ENCODE results near the gene GPC1. TPM values are rescaled to one million over a fixed set of nuclear protein-coding genes. Genes with fewer than 3 reads are reported as not detected.

The GPC1 gene
- polyA plus RNA-seq, 1 experiment = 126 TPM

DNA sequence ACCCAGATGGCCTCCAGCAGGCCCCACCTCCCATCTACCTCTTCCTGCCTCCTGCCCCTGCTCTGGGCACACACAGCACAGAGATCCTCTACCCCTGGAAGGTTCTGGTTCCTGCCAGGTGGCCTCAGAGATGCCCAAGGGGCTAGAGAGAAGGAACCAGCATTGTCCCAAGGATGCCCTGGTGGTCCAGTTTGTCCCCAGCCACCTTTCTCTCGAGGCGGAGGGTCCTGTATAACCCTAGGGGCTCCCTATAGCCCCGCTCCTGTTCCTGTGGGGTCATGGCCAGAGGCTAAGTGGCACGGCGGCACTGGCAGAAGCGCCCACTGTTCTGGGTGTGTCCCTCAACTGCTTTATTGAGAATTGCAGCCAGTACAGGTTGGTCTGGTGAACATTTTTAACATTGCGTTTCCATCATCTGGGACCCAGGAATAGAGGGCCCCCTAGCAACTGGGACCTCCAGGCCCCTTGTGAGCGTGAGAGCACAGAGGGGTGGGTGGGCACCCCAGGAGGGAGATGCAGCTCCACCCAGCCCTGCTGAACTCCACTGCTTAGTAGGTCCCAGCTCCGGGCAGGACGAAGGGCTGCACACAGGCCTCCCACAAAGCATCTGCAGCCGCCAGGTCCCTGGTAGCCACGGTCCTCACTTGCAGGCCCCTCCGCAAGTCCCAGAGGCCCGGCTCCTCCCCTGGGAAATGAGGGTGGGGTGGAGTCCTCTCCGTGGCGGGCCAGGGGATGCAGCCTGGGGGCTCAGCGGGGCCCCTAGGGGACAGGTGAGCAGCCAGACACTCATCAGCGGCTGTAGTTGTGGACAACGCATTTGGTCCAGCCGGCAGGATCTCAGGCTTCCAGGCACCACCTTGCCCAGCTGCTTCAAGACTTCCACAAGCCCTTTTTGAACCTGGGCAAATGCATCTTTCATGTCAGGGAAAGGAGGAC is 33.1 kb downstream of the GPC1 start:
- Histone ChIP-seq H3K4me3 (ENCODE audit: low read depth, low read length) (no peak overlapping the region), H3K36me3 (ENCODE audit: control insufficient read depth, insufficient read depth, low read length) (peaks cover 17% of the 10 kb centered on the region), H3K27me3 (ENCODE audit: control insufficient read depth, insufficient read depth, low read length) (no peaks in the 10 kb centered on the region)
- POLR2A ChIA-PET = no interaction called here
- TF ChIP-seq, protein P1, sequence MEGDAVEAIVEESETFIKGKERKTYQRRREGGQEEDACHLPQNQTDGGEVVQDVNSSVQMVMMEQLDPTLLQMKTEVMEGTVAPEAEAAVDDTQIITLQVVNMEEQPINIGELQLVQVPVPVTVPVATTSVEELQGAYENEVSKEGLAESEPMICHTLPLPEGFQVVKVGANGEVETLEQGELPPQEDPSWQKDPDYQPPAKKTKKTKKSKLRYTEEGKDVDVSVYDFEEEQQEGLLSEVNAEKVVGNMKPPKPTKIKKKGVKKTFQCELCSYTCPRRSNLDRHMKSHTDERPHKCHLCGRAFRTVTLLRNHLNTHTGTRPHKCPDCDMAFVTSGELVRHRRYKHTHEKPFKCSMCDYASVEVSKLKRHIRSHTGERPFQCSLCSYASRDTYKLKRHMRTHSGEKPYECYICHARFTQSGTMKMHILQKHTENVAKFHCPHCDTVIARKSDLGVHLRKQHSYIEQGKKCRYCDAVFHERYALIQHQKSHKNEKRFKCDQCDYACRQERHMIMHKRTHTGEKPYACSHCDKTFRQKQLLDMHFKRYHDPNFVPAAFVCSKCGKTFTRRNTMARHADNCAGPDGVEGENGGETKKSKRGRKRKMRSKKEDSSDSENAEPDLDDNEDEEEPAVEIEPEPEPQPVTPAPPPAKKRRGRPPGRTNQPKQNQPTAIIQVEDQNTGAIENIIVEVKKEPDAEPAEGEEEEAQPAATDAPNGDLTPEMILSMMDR (IDR thresholded peaks at IDR 0.05; ENCODE audit: insufficient read depth, low read depth, low read length) = no peak
- CTCF ChIA-PET = interaction anchor here (0.8 kb wide), 1 partner anchor 13 kb away, joined by 4 read pairs; no protein-coding TSS in a partner anchor
- DNase-seq (ENCODE audit: low read depth) = no peak

DNA sequence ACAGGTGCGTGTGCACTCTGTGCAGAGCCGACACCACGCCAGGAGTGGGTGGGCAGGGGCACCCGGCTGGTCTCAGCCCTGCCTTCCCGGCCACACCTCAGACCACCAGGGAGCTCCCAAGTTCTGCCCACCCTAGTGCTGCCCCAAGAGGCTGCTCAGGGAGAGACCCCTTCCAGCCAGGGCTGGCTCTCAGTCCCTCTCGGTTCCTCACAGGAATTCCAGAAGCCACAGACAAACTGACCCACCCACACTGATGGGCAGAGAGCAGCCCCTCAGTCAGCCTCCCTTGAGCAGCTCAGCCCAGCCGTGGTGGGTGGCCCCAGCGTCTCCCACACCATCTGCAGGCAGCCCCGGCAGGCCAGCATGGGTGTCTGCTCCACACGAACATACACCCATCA is 33.8 kb downstream of the GPC1 start:
- TF ChIP-seq, protein P1 (IDR thresholded peaks at IDR 0.05; ENCODE audit: insufficient read depth, low read depth, low read length) = no peak
- Histone ChIP-seq H3K36me3 (ENCODE audit: control insufficient read depth, insufficient read depth, low read length) (peaks cover 12% of the 10 kb centered on the region), H3K4me3 (ENCODE audit: low read depth, low read length) (no peak overlapping the region), H3K27me3 (ENCODE audit: control insufficient read depth, insufficient read depth, low read length) (no peaks in the 10 kb centered on the region)
- POLR2A ChIA-PET = no interaction called here
- no peak for DNase-seq (ENCODE audit: low read depth)
- CTCF ChIA-PET = interaction anchor here (0.8 kb wide), 1 partner anchor 14 kb away, joined by 4 read pairs; no protein-coding TSS in a partner anchor

DNA sequence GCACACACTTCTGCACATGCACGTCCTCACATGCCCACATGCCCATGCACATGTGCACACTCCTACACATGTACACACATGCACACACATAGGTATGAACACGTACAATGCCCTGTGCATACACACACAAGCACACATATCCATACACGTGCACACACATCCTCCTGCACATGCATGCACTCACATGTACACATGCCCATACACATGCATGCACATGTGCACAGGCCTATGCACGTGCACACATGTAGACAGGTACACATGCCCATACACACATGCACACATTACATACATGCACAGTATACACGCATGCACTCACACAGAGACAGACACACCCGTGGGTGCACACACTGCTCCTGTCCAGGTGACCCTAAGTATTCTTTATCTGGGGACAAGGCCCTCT is 34.3 kb downstream of the GPC1 start:
- Histone ChIP-seq H3K27me3 (ENCODE audit: control insufficient read depth, insufficient read depth, low read length) (no peaks in the 10 kb centered on the region), H3K36me3 (ENCODE audit: control insufficient read depth, insufficient read depth, low read length) (peaks cover 8% of the 10 kb centered on the region), H3K4me3 (ENCODE audit: low read depth, low read length) (no peak overlapping the region)
- no peak for DNase-seq (ENCODE audit: low read depth)
- TF ChIP-seq, protein P1 (IDR thresholded peaks at IDR 0.05; ENCODE audit: insufficient read depth, low read depth, low read length) = no peak
- CTCF ChIA-PET = no interaction called here
- POLR2A ChIA-PET = no interaction called here

DNA sequence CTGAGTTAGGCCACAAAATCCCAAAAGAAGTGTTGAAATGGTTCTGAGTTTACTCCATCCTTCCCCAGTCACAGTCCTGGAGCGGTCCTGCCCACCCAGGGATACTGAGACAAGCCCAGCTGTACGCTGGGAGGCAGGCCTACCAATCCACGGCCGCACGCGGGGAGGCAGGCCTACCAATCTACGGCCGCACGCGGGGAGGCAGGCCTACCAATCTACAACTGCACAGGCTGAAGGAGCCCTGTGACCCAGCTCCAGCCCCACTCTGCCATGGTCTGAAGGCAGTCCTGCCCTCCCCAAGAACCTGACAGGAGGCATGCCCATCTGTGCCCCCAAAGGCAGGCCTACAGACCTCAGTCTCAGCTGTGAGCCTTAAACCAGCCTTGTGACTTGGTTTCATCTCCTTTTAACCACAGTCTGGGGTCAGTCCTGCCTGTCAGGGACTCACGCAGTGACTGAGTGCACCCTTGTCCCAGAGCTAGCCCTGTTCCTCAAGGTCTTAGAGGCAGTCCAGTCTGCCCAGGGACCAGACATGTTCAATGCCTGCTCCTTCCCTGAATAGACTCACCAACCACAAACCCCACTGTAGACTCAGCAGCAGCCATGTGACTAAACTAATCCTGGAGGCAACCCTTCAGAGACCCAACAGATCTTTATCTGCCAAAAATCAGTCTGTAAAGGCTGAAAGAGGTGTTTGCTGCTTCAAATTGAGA is 36.8 kb downstream of the GPC1 start:
- no peak for DNase-seq (ENCODE audit: low read depth)
- H3K36me3 ChIP-seq (ENCODE audit: control insufficient read depth, insufficient read depth, low read length) = no peaks in the 10 kb centered on the region
- H3K27me3 ChIP-seq (ENCODE audit: control insufficient read depth, insufficient read depth, low read length) = no peaks in the 10 kb centered on the region
- H3K4me3 ChIP-seq (ENCODE audit: low read depth, low read length) = no peak overlapping the region
- CTCF ChIA-PET = interaction anchor here (0.7 kb wide), 1 partner anchor 89 kb away, joined by 3 read pairs; no protein-coding TSS in a partner anchor
- TF ChIP-seq, protein P1 (IDR thresholded peaks at IDR 0.05; ENCODE audit: insufficient read depth, low read depth, low read length) = no peak
- POLR2A ChIA-PET = no interaction called here

DNA sequence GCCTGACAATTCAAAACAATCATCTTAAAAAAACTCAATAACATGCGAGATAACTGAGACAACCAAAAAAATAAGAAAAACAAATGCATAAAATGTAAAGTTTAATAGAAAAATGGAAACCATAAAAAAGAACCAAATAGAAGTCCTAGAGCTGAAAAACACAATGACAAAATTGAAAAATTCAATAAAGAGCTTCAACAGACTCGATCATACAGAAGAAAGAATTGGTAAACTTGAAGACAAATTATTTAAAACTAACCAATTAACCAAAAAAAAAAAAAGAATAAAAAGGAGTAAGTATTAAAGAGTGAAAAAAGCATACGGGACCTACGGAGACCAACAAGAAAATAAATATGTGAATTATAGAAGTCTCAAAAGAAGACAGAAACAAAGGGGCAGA is 37.7 kb downstream of the GPC1 start:
- POLR2A ChIA-PET = no interaction called here
- H3K4me3 ChIP-seq (ENCODE audit: low read depth, low read length) = no peak overlapping the region
- TF ChIP-seq, protein P1 (IDR thresholded peaks at IDR 0.05; ENCODE audit: insufficient read depth, low read depth, low read length) = no peak
- H3K36me3 ChIP-seq (ENCODE audit: control insufficient read depth, insufficient read depth, low read length) = no peaks in the 10 kb centered on the region
- CTCF ChIA-PET = interaction anchor here (0.7 kb wide), 1 partner anchor 15 kb away, joined by 3 read pairs; no protein-coding TSS in a partner anchor
- H3K27me3 ChIP-seq (ENCODE audit: control insufficient read depth, insufficient read depth, low read length) = no peaks in the 10 kb centered on the region
- no peak for DNase-seq (ENCODE audit: low read depth)

Data from BJ (cell line).